ENCODE measurements around the gene TRPM4. TPM values are rescaled to one million over a fixed set of nuclear protein-coding genes. Genes with fewer than 3 reads are reported as not detected.

Gene TRPM4
- total and polyA plus RNA-seq, 2 experiments from 2014 or later, result 16.5 to 25.7 TPM

DNA sequence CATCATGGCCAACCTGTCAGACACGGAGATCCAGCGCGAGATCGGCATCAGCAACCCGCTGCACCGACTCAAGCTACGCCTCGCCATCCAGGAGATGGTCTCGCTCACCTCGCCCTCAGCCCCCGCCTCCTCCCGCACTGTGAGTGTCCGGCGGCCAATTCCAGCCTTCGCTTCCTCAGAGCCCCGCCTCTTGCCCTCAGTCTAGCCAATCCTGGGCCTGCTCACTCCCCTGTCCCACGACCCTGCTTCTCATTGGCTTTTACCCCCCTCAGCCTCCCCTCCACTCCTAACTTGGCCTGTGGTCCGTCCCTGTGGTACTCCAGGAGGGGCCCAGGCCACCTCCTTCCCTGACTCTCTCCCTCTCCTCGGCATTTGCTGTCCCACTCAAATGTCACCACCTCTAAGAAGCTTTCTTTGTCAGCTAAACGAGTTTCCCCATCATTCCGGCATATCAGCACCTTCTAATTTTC lies 14.7 kb upstream of the TRPM4 start:
- peak; percentile 99 for DNase-seq (ENCODE audit: low spot score)
- peak; percentile 87 for ATAC-seq
- H3F3A ChIP-seq (replicated peaks; ENCODE audit: low read depth), result 0 out of 2 replicates have a peak, but pooled peaks cover 5% of the 10 kb centered on the region
- H3K27me3 ChIP-seq (ENCODE audit: insufficient read depth), result no peaks in the 10 kb centered on the region
- Mint-ChIP-seq H3K27ac (no peak overlapping the region), H3K4me1 (peaks cover 28% of the 10 kb centered on the region), H3K9me3 (no peaks in the 10 kb centered on the region), H3K36me3 (ENCODE audit: low read depth) (no peaks in the 10 kb centered on the region; the same call in 1 of the 3 replicates), H3K27me3 (ENCODE audit: insufficient read depth, low read depth, poor library complexity) (peaks cover 13% of the 10 kb centered on the region), H3K4me3 (peak overlapping the region; percentile 88)
- 0 out of 2 replicates have a peak, but pooled peaks cover 3% of the 10 kb centered on the region for H3K9me2 ChIP-seq (ENCODE audit: insufficient read depth)
- no peaks in the 10 kb centered on the region for H3K36me3 ChIP-seq (ENCODE audit: insufficient read depth)
- no peaks in the 10 kb centered on the region for H3K79me2 ChIP-seq (replicated peaks; ENCODE audit: insufficient read depth)
- TF ChIP-seq POLR2AphosphoS5 (IDR thresholded peaks at IDR 0.05; ENCODE audit: low read depth) (peak; percentile 69), ZNF331 (CRISPR knock-in tag; IDR thresholded peaks at IDR 0.05; ENCODE audit: low read depth) (no peak)
- H3K4me2 ChIP-seq, result peak overlapping the region; percentile 84
- no peak overlapping the region for H2AFZ ChIP-seq
- no peaks in the 10 kb centered on the region for H4K20me1 ChIP-seq (replicated peaks; ENCODE audit: insufficient read depth)
- H3K4me3 ChIP-seq, result peak overlapping the region; percentile 64
- peaks cover 20% of the 10 kb centered on the region for H3K4me1 ChIP-seq (ENCODE audit: insufficient read depth)
- H3K27ac ChIP-seq (ENCODE audit: low read depth), result no peak overlapping the region

DNA sequence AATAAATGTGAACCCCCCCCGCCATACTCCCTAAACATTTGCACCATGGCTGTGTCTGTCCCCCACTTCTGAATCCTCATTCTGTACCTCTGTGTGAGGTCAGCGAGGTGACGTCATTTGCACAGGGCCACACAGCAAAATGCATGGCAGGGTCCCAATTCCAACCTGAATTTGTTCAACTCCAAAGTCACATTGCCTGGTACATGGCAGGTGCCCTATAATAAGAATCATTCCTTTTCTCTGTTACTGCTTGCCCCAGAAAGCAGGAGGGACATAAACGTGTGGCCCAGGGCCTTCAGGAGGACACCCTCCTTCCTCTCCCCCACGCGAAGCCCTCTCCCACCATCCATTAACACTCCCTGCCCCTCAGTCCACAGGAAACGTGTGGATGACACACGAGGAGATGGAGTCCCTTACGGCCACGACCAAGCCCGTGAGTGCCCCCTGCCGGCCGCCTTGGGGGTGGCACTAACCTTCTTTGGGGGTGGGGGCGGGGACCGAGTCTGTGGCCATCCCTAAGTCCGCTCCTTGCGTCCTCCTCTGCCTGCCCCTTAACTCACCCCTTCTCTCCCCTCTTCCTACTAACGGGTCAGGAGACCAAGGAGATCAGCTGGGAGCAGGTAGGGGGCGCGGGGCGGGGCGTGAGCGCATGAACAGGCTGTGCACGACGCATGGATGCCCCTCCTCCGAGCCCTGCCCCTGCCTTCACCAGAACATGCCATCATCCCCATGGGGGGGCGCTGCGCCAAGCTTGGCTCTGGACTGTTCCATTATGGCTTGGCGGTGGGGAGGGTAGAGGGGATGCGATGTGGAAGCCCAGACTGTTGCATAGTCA lies 11.8 kb upstream of the TRPM4 start:
- Histone ChIP-seq H3K4me1 (ENCODE audit: insufficient read depth) (peaks cover 20% of the 10 kb centered on the region), H3K79me2 (replicated peaks; ENCODE audit: insufficient read depth) (no peaks in the 10 kb centered on the region), H3K4me2 (peak overlapping the region; percentile 87), H4K20me1 (replicated peaks; ENCODE audit: insufficient read depth) (no peaks in the 10 kb centered on the region), H3K4me3 (peak overlapping the region; percentile 70), H2AFZ (peak overlapping the region; percentile 95), H3K27ac (ENCODE audit: low read depth) (peak overlapping the region; percentile 80), H3K36me3 (ENCODE audit: insufficient read depth) (no peaks in the 10 kb centered on the region), H3F3A (replicated peaks; ENCODE audit: low read depth) (peaks cover 17% of the 10 kb centered on the region), H3K9me2 (ENCODE audit: insufficient read depth) (0 out of 2 replicates have a peak, but pooled peaks cover 7% of the 10 kb centered on the region), H3K27me3 (ENCODE audit: insufficient read depth) (no peaks in the 10 kb centered on the region)
- Mint-ChIP-seq H3K36me3 (ENCODE audit: low read depth) (no peaks in the 10 kb centered on the region; the same call in 1 of the 3 replicates), H3K27ac (peak overlapping the region; percentile 98), H3K27me3 (ENCODE audit: insufficient read depth, low read depth, poor library complexity) (peaks cover 21% of the 10 kb centered on the region), H3K4me1 (peaks cover 32% of the 10 kb centered on the region), H3K4me3 (peak overlapping the region; percentile 83), H3K9me3 (0 out of 3 replicates have a peak, but pooled peaks cover 3% of the 10 kb centered on the region)
- DNase-seq (ENCODE audit: low spot score) (peak; percentile 98), ATAC-seq (peak; percentile 20)
- TF ChIP-seq JUNB (IDR thresholded peaks at IDR 0.05; ENCODE audit: unreplicated experiment) (no peak), CREB1 (CRISPR knock-in tag; IDR thresholded peaks at IDR 0.05; ENCODE audit: low read depth) (peak; percentile 70), ZNF331 (CRISPR knock-in tag; IDR thresholded peaks at IDR 0.05; ENCODE audit: low read depth) (no peak), ZNF114 (CRISPR knock-in tag; IDR thresholded peaks at IDR 0.05) (no peak), POLR2AphosphoS5 (IDR thresholded peaks at IDR 0.05; ENCODE audit: low read depth) (peak; percentile 53)
- TF ChIP-seq, protein P1, sequence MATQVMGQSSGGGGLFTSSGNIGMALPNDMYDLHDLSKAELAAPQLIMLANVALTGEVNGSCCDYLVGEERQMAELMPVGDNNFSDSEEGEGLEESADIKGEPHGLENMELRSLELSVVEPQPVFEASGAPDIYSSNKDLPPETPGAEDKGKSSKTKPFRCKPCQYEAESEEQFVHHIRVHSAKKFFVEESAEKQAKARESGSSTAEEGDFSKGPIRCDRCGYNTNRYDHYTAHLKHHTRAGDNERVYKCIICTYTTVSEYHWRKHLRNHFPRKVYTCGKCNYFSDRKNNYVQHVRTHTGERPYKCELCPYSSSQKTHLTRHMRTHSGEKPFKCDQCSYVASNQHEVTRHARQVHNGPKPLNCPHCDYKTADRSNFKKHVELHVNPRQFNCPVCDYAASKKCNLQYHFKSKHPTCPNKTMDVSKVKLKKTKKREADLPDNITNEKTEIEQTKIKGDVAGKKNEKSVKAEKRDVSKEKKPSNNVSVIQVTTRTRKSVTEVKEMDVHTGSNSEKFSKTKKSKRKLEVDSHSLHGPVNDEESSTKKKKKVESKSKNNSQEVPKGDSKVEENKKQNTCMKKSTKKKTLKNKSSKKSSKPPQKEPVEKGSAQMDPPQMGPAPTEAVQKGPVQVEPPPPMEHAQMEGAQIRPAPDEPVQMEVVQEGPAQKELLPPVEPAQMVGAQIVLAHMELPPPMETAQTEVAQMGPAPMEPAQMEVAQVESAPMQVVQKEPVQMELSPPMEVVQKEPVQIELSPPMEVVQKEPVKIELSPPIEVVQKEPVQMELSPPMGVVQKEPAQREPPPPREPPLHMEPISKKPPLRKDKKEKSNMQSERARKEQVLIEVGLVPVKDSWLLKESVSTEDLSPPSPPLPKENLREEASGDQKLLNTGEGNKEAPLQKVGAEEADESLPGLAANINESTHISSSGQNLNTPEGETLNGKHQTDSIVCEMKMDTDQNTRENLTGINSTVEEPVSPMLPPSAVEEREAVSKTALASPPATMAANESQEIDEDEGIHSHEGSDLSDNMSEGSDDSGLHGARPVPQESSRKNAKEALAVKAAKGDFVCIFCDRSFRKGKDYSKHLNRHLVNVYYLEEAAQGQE (IDR thresholded peaks at IDR 0.05; ENCODE audit: unreplicated experiment), result no peak
- TF ChIP-seq, protein P2, sequence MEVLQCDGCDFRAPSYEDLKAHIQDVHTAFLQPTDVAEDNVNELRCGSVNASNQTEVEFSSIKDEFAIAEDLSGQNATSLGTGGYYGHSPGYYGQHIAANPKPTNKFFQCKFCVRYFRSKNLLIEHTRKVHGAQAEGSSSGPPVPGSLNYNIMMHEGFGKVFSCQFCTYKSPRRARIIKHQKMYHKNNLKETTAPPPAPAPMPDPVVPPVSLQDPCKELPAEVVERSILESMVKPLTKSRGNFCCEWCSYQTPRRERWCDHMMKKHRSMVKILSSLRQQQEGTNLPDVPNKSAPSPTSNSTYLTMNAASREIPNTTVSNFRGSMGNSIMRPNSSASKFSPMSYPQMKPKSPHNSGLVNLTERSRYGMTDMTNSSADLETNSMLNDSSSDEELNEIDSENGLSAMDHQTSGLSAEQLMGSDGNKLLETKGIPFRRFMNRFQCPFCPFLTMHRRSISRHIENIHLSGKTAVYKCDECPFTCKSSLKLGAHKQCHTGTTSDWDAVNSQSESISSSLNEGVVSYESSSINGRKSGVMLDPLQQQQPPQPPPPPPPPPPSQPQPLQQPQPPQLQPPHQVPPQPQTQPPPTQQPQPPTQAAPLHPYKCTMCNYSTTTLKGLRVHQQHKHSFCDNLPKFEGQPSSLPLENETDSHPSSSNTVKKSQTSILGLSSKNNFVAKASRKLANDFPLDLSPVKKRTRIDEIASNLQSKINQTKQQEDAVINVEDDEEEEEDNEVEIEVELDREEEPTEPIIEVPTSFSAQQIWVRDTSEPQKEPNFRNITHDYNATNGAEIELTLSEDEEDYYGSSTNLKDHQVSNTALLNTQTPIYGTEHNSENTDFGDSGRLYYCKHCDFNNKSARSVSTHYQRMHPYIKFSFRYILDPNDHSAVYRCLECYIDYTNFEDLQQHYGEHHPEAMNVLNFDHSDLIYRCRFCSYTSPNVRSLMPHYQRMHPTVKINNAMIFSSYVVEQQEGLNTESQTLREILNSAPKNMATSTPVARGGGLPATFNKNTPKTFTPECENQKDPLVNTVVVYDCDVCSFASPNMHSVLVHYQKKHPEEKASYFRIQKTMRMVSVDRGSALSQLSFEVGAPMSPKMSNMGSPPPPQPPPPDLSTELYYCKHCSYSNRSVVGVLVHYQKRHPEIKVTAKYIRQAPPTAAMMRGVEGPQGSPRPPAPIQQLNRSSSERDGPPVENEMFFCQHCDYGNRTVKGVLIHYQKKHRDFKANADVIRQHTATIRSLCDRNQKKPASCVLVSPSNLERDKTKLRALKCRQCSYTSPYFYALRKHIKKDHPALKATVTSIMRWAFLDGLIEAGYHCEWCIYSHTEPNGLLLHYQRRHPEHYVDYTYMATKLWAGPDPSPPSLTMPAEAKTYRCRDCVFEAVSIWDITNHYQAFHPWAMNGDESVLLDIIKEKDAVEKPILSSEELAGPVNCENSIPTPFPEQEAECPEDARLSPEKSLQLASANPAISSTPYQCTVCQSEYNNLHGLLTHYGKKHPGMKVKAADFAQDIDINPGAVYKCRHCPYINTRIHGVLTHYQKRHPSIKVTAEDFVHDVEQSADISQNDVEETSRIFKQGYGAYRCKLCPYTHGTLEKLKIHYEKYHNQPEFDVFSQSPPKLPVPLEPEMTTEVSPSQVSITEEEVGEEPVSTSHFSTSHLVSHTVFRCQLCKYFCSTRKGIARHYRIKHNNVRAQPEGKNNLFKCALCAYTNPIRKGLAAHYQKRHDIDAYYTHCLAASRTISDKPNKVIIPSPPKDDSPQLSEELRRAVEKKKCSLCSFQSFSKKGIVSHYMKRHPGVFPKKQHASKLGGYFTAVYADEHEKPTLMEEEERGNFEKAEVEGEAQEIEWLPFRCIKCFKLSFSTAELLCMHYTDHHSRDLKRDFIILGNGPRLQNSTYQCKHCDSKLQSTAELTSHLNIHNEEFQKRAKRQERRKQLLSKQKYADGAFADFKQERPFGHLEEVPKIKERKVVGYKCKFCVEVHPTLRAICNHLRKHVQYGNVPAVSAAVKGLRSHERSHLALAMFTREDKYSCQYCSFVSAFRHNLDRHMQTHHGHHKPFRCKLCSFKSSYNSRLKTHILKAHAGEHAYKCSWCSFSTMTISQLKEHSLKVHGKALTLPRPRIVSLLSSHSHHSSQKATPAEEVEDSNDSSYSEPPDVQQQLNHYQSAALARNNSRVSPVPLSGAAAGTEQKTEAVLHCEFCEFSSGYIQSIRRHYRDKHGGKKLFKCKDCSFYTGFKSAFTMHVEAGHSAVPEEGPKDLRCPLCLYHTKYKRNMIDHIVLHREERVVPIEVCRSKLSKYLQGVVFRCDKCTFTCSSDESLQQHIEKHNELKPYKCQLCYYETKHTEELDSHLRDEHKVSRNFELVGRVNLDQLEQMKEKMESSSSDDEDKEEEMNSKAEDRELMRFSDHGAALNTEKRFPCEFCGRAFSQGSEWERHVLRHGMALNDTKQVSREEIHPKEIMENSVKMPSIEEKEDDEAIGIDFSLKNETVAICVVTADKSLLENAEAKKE (CRISPR knock-in tag; IDR thresholded peaks at IDR 0.05), result no peak
- TF ChIP-seq, protein P3, sequence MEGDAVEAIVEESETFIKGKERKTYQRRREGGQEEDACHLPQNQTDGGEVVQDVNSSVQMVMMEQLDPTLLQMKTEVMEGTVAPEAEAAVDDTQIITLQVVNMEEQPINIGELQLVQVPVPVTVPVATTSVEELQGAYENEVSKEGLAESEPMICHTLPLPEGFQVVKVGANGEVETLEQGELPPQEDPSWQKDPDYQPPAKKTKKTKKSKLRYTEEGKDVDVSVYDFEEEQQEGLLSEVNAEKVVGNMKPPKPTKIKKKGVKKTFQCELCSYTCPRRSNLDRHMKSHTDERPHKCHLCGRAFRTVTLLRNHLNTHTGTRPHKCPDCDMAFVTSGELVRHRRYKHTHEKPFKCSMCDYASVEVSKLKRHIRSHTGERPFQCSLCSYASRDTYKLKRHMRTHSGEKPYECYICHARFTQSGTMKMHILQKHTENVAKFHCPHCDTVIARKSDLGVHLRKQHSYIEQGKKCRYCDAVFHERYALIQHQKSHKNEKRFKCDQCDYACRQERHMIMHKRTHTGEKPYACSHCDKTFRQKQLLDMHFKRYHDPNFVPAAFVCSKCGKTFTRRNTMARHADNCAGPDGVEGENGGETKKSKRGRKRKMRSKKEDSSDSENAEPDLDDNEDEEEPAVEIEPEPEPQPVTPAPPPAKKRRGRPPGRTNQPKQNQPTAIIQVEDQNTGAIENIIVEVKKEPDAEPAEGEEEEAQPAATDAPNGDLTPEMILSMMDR (conservative IDR thresholded peaks at IDR 0.05; ENCODE audit: low read depth in 2 of 2), result peak; percentile 82 to 96
